H1 (cell line): ENCODE results near the gene TRIM32. TPM values are rescaled to one million over a fixed set of nuclear protein-coding genes. Genes with fewer than 3 reads are reported as not detected.

Experiments
- CTCF ChIP-seq, 3 experiments: IDR thresholded peaks; 1 replicate in 2 of 3; 2 replicates in 1 of 3; pipeline versions ENCODE4 v1.5.1 to v1.6.1; 2011; ENCODE audit warnings: low read length in 3 of 3, mild to moderate bottlenecking in 3 of 3, inconsistent platforms in 2 of 3, low read depth in 1 of 3, moderate library complexity in 1 of 3; ENCODE audit not compliant: insufficient read depth in 1 of 3; ENCODE audit errors: control extremely low read depth in 1 of 3
- YY1 ChIP-seq: IDR thresholded peaks from 2 replicates; pipeline ENCODE4 v1.6.1; 2011; ENCODE audit warnings: low read depth, mild to moderate bottlenecking, low read length
- polyA plus RNA-seq, 7 experiments: library from polyadenylated mRNA; depleted of rRNA in 3 of 7; stranded (reverse) in 5 of 7; unstranded in 2 of 7; fragments of >200 nt in 5 of 7; fragments of 200-250 nt in 2 of 7; gene quantifications; 1 replicate in 5 of 7; 2 replicates in 1 of 7; 4 replicates in 1 of 7; pipeline versions ENCODE4 v1.2.1 to v1.2.3, GENCODE V29; 2011 to 2013; ENCODE audit warnings: missing spikeins in 2 of 7, mixed read lengths in 2 of 7
- total RNA-seq: library from RNA; stranded (reverse); fragmentation: NEBNext Ultra II Directional; extraction: Animal tissue kit (Norgen Biotek cat#: 25700); gene quantifications from 2 replicates; pipeline ENCODE4 v1.2.1, GENCODE V29; 2021

Gene TRIM32
- total and polyA plus RNA-seq, 2 of the 8 experiments (the other 6 are each of a cell fraction or from before 2014, with no cell fraction given), result 10.5 to 17.3 TPM

GRCh38 chr9:116705531-116705930 lies 18.4 kb downstream of the TRIM32 start (continued):
- TF ChIP-seq YY1 (no peak), CTCF (IDR thresholded peaks at IDR 0.05; ENCODE audit: control extremely low read depth in 1 of 3, insufficient read depth in 1 of 3, low read depth in 1 of 3, low read length in 3 of 3) (no peak)
